Natural killer cell (primary cell): ENCODE data around the gene RAB23. TPM values are rescaled to one million over a fixed set of nuclear protein-coding genes. Genes with fewer than 3 reads are reported as not detected.

Experiments used
- ATAC-seq, 3 donors: fragments of 150-1000 bp in 2 of 3; fragments of 200-7000 bp in 1 of 3; cut with Tn5 transposase; 1 replicate in 1 of 3; 2 replicates in 2 of 3; pipeline ENCODE4 v1.10.0; 2021; ENCODE audit warnings: mild to moderate bottlenecking in 2 of 3, moderate library complexity in 2 of 3
- DNase-seq, 2 donors: peaks; one replicate each; pipeline versions ENCODE4 v3.0.0 to v3.0.0-alpha.2; 2013 to 2021; ENCODE audit warnings: mixed read lengths in 1 of 2
- H3K27ac ChIP-seq: one replicate; pipeline ENCODE4 v1.5.1; 2013; ENCODE audit warnings: mild to moderate bottlenecking, low read length
- H3K27me3 ChIP-seq: one replicate; pipeline ENCODE4 v1.6.1; 2013; ENCODE audit warnings: low read length; ENCODE audit not compliant: control insufficient read depth, insufficient read depth
- H3K36me3 ChIP-seq: one replicate; pipeline ENCODE4 v1.6.1; 2013; ENCODE audit warnings: low read length; ENCODE audit not compliant: control insufficient read depth, insufficient read depth
- H3K4me1 ChIP-seq: one replicate; pipeline ENCODE4 v1.6.1; 2013; ENCODE audit warnings: low read length; ENCODE audit not compliant: control insufficient read depth, insufficient read depth
- H3K4me3 ChIP-seq: one replicate; pipeline ENCODE4 v1.5.1; 2013; ENCODE audit warnings: low read length
- H3K9me3 ChIP-seq: one replicate; pipeline ENCODE4 v1.6.1; 2013; ENCODE audit warnings: low read length; ENCODE audit not compliant: control insufficient read depth, insufficient read depth
- H3K27ac Mint-ChIP-seq, 2 donors: one replicate each; pipeline ENCODE4 v1.8.0; 2022; ENCODE audit warnings: mild to moderate bottlenecking in 2 of 2, mixed read lengths in 2 of 2, moderate library complexity in 1 of 2
- H3K27me3 Mint-ChIP-seq, 2 donors: one replicate each; pipeline ENCODE4 v1.8.0; 2022; ENCODE audit warnings: low read depth in 2 of 2, mixed read lengths in 2 of 2
- H3K36me3 Mint-ChIP-seq: one replicate; pipeline ENCODE4 v1.8.0; 2022; ENCODE audit warnings: mixed read lengths
- H3K4me1 Mint-ChIP-seq, 2 donors: one replicate each; pipeline ENCODE4 v1.8.0; 2022; ENCODE audit warnings: mixed read lengths in 2 of 2
- H3K4me3 Mint-ChIP-seq: one replicate; pipeline ENCODE4 v1.8.0; 2022; ENCODE audit warnings: mild to moderate bottlenecking, moderate library complexity, mixed read lengths
- H3K9me3 Mint-ChIP-seq, 2 donors: one replicate each; pipeline ENCODE4 v1.8.0; 2022; ENCODE audit warnings: mixed read lengths in 2 of 2
- CTCF ChIP-seq: fragments of 200-600 bp; IDR thresholded peaks from one replicate; pipeline ENCODE4 v1.8.0; 2022; ENCODE audit warnings: antibody characterized with exemption
- WGBS: methylation state at CpG from one replicate; pipeline ENCODE4 v1.1.7; 2013; ENCODE audit warnings: missing lambda C conversion rate; ENCODE audit not compliant: insufficient coverage; 5-methylcytosine and 5-hydroxymethylcytosine counted together
- intact Hi-C: fragments of 100-400 bp; cut with micrococcal nuclease; formaldehyde crosslinking; loops from one replicate; pipeline ENCODE4 v1.14.2; 2022
- total RNA-seq, 4 donors: library from RNA; stranded (reverse); fragments of 120-200 nt in 1 of 4; gene quantifications; one replicate each; pipeline versions ENCODE4 v1.2.3 to v1.2.4, GENCODE V29; 2013 to 2022

Gene RAB23
- total RNA-seq, 3 donors from 2014 or later (not counting 1 experiment from before 2014, with no cell fraction given) = 0.31 to 1.3 (median 0.77) TPM

- peaks cover 7% of the 10 kb centered on the region for H3K27me3 ChIP-seq
- H3K9me3 Mint-ChIP-seq = no peaks in the 10 kb centered on the region
- H3K36me3 Mint-ChIP-seq = no peaks in the 10 kb centered on the region
- no peak for TF ChIP-seq CTCF
- H3K9me3 ChIP-seq = no peaks in the 10 kb centered on the region
- H3K27ac ChIP-seq = no peak overlapping the region
- ATAC-seq (no peak), DNase-seq (no peak)
- peaks cover 7% of the 10 kb centered on the region for H3K4me1 ChIP-seq
- 98% methylated on average over 9 of the region's 11 CpGs for WGBS
- no peak overlapping the region for H3K4me3 ChIP-seq
- intact Hi-C loops = no loop called here
- H3K4me3 Mint-ChIP-seq = no peak overlapping the region
- H3K27me3 Mint-ChIP-seq = peaks cover 12 to 41% of the 10 kb centered on the region in 2 donors
- H3K4me1 Mint-ChIP-seq = peaks cover 4 to 10% of the 10 kb centered on the region in 2 donors
- H3K36me3 ChIP-seq = no peaks in the 10 kb centered on the region
- H3K27ac Mint-ChIP-seq = no peak overlapping the region
These were observed 4.8 kb downstream of the RAB23 start for GRCh38 chr6:57217270-57217669.

- Mint-ChIP-seq H3K4me3 (no peak overlapping the region), H3K36me3 (no peaks in the 10 kb centered on the region), H3K27me3 (peaks cover 10 to 41% of the 10 kb centered on the region in 2 donors), H3K27ac (no peak overlapping the region), H3K4me1 (peaks cover 0 to 5% of the 10 kb centered on the region in 2 donors), H3K9me3 (no peaks in the 10 kb centered on the region)
- DNase-seq (no peak), ATAC-seq (no peak)
- peaks cover 4% of the 10 kb centered on the region for H3K4me1 ChIP-seq
- WGBS = 92% methylated on average over 7 of the region's 7 CpGs
- H3K9me3 ChIP-seq = no peaks in the 10 kb centered on the region
- H3K4me3 ChIP-seq = no peak overlapping the region
- no peak overlapping the region for H3K27ac ChIP-seq
- H3K27me3 ChIP-seq = peaks cover 7% of the 10 kb centered on the region
- TF ChIP-seq CTCF = peak; percentile 24
- no peaks in the 10 kb centered on the region for H3K36me3 ChIP-seq
- intact Hi-C loops = no loop called here
These were observed 5.6 kb downstream of the RAB23 start for GRCh38 chr6:57216235-57217101.

DNA sequence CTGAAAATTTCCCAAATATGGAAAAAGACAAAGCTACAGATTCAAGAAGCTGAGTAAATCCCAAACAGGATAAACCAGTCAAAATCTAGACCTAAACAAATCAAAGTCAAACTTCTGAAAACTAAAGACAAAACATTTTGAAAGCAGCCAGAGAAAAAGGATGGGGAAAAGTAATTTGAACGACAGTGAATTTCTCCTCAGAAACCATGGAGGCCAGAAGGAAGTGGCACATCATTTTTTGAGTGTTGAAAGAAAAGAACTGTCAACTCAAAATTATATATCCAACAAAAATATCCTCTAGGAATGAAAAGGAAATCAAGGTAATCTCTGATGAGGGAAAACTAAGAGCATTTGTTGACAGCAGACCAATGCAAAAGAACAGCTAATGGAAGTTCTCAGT is 6.8 kb downstream of the RAB23 start:
- no peaks in the 10 kb centered on the region for H3K9me3 Mint-ChIP-seq
- no peak for TF ChIP-seq CTCF
- H3K27me3 Mint-ChIP-seq = peaks cover 10 to 37% of the 10 kb centered on the region in 2 donors
- H3K4me3 ChIP-seq = no peak overlapping the region
- no peak overlapping the region for H3K4me3 Mint-ChIP-seq
- H3K27ac ChIP-seq = no peak overlapping the region
- no peaks in the 10 kb centered on the region for H3K36me3 ChIP-seq
- H3K27me3 ChIP-seq = peaks cover 2% of the 10 kb centered on the region
- intact Hi-C loops = no loop called here
- H3K9me3 ChIP-seq = no peaks in the 10 kb centered on the region
- DNase-seq = no peak
- no peak for ATAC-seq
- no peak overlapping the region for H3K27ac Mint-ChIP-seq
- H3K4me1 ChIP-seq = no peaks in the 10 kb centered on the region
- H3K4me1 Mint-ChIP-seq = no peaks in the 10 kb centered on the region
- WGBS = no CpG with 5 or more reads among the region's 1 CpG
- H3K36me3 Mint-ChIP-seq = no peaks in the 10 kb centered on the region
